KMS-11 (cell line): Measurements from ENCODE around the gene URB1.

ENCODE experiments used
- H2AFZ ChIP-seq: fragments of 200-600 bp; sonication (generic); 2 replicates; pipeline ENCODE4 v1.6.1; 2016; ENCODE audit warnings: antibody characterized with exemption, mixed run types, low read depth
- H3K27ac ChIP-seq: fragments of 200-600 bp; sonication (generic); 2 replicates; pipeline ENCODE4 v1.6.1; 2016; ENCODE audit warnings: mild to moderate bottlenecking, mixed run types
- H3K27me3 ChIP-seq: fragments of 200-600 bp; sonication (generic); 2 replicates; pipeline ENCODE4 v1.6.1; 2017; ENCODE audit warnings: mild to moderate bottlenecking, low read depth, mixed run types, moderate library complexity; ENCODE audit not compliant: insufficient read depth
- H3K36me3 ChIP-seq: fragments of 200-600 bp; sonication (generic); 2 replicates; pipeline ENCODE4 v1.6.1; 2017; ENCODE audit warnings: mild to moderate bottlenecking, mixed run types; ENCODE audit not compliant: insufficient read depth
- H3K4me1 ChIP-seq: fragments of 200-600 bp; sonication (generic); 2 replicates; pipeline ENCODE4 v1.6.1; 2016; ENCODE audit warnings: mild to moderate bottlenecking, low read depth, mixed run types; ENCODE audit not compliant: poor library complexity, severe bottlenecking
- H3K4me2 ChIP-seq: fragments of 200-600 bp; sonication (generic); 2 replicates; pipeline ENCODE4 v1.7.0; 2016; ENCODE audit warnings: mild to moderate bottlenecking, mixed run types
- H3K4me3 ChIP-seq: fragments of 200-600 bp; sonication (generic); IDR thresholded peaks from 2 replicates; pipeline ENCODE4 v1.6.1; 2017; ENCODE audit warnings: low read depth, low read length, mixed read lengths; ENCODE audit not compliant: insufficient read depth
- H3K79me2 ChIP-seq: fragments of 200-600 bp; sonication (generic); 2 replicates; pipeline ENCODE4 v1.6.1; 2016; ENCODE audit warnings: low read depth, mixed run types; ENCODE audit not compliant: insufficient read depth
- H3K9ac ChIP-seq: fragments of 200-600 bp; sonication (generic); 2 replicates; pipeline ENCODE4 v1.6.1; 2016; ENCODE audit warnings: mild to moderate bottlenecking, mixed run types
- H4K20me1 ChIP-seq: fragments of 200-600 bp; sonication (generic); 2 replicates; pipeline ENCODE4 v1.6.1; 2016; ENCODE audit warnings: mild to moderate bottlenecking, mixed run types; ENCODE audit not compliant: insufficient read depth
- TF ChIP-seq, protein P1 (sequence below): fragments of 200-600 bp; sonication (generic); conservative IDR thresholded peaks from 2 replicates; pipeline ENCODE4 v1.6.1; 2017; ENCODE audit warnings: low read depth, mild to moderate bottlenecking, antibody characterized with exemption, low read length, moderate library complexity, mixed read lengths

Gene URB1

GRCh38 chr21:32298148-32298559, 94.7 kb downstream of the URB1 start:
- Histone ChIP-seq H2AFZ (no peak overlapping the region), H3K36me3 (no peaks in the 10 kb centered on the region), H3K79me2 (no peaks in the 10 kb centered on the region), H3K4me1 (no peaks in the 10 kb centered on the region), H3K27me3 (no peaks in the 10 kb centered on the region), H4K20me1 (no peaks in the 10 kb centered on the region), H3K4me3 (no peak overlapping the region), H3K4me2 (no peak overlapping the region), H3K9ac (no peak overlapping the region), H3K27ac (no peak overlapping the region)
- TF ChIP-seq, protein P1, sequence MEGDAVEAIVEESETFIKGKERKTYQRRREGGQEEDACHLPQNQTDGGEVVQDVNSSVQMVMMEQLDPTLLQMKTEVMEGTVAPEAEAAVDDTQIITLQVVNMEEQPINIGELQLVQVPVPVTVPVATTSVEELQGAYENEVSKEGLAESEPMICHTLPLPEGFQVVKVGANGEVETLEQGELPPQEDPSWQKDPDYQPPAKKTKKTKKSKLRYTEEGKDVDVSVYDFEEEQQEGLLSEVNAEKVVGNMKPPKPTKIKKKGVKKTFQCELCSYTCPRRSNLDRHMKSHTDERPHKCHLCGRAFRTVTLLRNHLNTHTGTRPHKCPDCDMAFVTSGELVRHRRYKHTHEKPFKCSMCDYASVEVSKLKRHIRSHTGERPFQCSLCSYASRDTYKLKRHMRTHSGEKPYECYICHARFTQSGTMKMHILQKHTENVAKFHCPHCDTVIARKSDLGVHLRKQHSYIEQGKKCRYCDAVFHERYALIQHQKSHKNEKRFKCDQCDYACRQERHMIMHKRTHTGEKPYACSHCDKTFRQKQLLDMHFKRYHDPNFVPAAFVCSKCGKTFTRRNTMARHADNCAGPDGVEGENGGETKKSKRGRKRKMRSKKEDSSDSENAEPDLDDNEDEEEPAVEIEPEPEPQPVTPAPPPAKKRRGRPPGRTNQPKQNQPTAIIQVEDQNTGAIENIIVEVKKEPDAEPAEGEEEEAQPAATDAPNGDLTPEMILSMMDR = no peak

GRCh38 chr21:32297449-32297848, 95.4 kb downstream of the URB1 start:
- no peaks in the 10 kb centered on the region for H3K27me3 ChIP-seq
- TF ChIP-seq, protein P1 = no peak
- H3K36me3 ChIP-seq = no peaks in the 10 kb centered on the region
- H4K20me1 ChIP-seq = no peaks in the 10 kb centered on the region
- H3K27ac ChIP-seq = no peak overlapping the region
- no peak overlapping the region for H2AFZ ChIP-seq
- no peaks in the 10 kb centered on the region for H3K4me1 ChIP-seq
- no peak overlapping the region for H3K4me2 ChIP-seq
- no peak overlapping the region for H3K9ac ChIP-seq
- H3K4me3 ChIP-seq = no peak overlapping the region
- no peaks in the 10 kb centered on the region for H3K79me2 ChIP-seq

- no peaks in the 10 kb centered on the region for H3K79me2 ChIP-seq
These were observed 107.3 kb downstream of the URB1 start for GRCh38 chr21:32285476-32285875.

GRCh38 chr21:32282992-32283391, 109.8 kb downstream of the URB1 start:
- Histone ChIP-seq H3K36me3 (no peaks in the 10 kb centered on the region), H4K20me1 (no peaks in the 10 kb centered on the region), H3K79me2 (peaks cover 4% of the 10 kb centered on the region), H3K4me1 (peaks cover 7% of the 10 kb centered on the region), H2AFZ (no peak overlapping the region), H3K4me2 (no peak overlapping the region), H3K27me3 (no peaks in the 10 kb centered on the region), H3K27ac (no peak overlapping the region), H3K4me3 (no peak overlapping the region), H3K9ac (no peak overlapping the region)
- TF ChIP-seq, protein P1 = no peak

More at GRCh38 chr21:32285476-32285875, 107.3 kb downstream of the URB1 start:
- no peak overlapping the region for H3K9ac ChIP-seq
- H3K36me3 ChIP-seq = no peaks in the 10 kb centered on the region
- H3K4me3 ChIP-seq = no peak overlapping the region
- no peaks in the 10 kb centered on the region for H3K27me3 ChIP-seq
- TF ChIP-seq, protein P1 = no peak
- H3K27ac ChIP-seq = no peak overlapping the region
- H3K4me2 ChIP-seq = no peak overlapping the region
- no peaks in the 10 kb centered on the region for H4K20me1 ChIP-seq
- no peaks in the 10 kb centered on the region for H3K4me1 ChIP-seq
- H2AFZ ChIP-seq = no peak overlapping the region
